Measurements from ENCODE around the gene STARD8.

STARD8 gene

DNA sequence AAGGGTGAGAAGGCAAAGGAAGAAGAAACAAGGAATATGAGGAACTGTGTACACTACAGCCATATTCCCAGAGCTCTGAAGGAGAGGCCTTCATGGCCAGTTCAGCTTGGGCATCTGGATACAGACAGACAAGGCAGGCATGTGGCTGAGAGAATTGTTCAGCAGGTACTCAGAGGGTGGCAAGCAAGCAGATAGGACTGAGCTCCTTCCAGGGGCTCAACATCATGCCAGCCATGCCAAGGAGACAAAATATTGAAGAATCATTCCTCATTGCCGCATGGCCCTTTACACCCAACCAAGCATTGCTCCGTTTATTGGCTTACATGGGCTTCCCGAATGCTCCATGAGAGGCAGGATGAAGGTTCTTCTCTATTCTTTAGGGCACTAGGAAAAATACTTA is 102.8 kb downstream of the STARD8 start:
- no peak for DNase-seq (ENCODE audit: low read depth)
- TF ChIP-seq, protein P1, sequence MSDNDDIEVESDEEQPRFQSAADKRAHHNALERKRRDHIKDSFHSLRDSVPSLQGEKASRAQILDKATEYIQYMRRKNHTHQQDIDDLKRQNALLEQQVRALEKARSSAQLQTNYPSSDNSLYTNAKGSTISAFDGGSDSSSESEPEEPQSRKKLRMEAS (IDR thresholded peaks at IDR 0.05; ENCODE audit: low read depth, low read length), result no peak
- TF ChIP-seq POLR2A (IDR thresholded peaks at IDR 0.05; ENCODE audit: extremely low read depth, insufficient read length) (no peak), MYC (IDR thresholded peaks at IDR 0.05; ENCODE audit: low read depth, low read length) (no peak)
- TF ChIP-seq, protein P2, sequence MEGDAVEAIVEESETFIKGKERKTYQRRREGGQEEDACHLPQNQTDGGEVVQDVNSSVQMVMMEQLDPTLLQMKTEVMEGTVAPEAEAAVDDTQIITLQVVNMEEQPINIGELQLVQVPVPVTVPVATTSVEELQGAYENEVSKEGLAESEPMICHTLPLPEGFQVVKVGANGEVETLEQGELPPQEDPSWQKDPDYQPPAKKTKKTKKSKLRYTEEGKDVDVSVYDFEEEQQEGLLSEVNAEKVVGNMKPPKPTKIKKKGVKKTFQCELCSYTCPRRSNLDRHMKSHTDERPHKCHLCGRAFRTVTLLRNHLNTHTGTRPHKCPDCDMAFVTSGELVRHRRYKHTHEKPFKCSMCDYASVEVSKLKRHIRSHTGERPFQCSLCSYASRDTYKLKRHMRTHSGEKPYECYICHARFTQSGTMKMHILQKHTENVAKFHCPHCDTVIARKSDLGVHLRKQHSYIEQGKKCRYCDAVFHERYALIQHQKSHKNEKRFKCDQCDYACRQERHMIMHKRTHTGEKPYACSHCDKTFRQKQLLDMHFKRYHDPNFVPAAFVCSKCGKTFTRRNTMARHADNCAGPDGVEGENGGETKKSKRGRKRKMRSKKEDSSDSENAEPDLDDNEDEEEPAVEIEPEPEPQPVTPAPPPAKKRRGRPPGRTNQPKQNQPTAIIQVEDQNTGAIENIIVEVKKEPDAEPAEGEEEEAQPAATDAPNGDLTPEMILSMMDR (IDR thresholded peaks at IDR 0.05; ENCODE audit: low read depth, low read length), result no peak
- no peak overlapping the region for H3K4me3 ChIP-seq (ENCODE audit: low read depth, low read length)

DNA sequence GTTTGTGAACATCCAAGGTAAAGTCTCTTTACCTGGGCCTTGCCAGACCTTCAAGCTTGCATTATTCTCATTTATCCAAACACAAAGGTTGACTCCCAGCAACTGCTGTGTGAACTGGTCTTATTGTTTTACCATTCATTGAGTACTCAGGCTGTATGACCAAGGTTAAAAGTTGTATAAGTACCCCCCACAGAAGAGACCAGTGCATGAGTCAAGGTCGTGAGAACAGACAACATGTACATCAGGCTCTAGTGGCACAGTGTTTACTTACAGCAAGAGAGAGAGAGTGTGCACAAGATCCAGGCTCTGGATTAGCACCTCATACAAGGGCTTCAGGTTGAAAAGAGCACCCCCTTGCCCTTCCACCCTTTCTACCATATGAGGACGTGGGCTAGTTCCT is 103.9 kb downstream of the STARD8 start:
- no peak overlapping the region for H3K4me3 ChIP-seq (ENCODE audit: low read depth, low read length)
- TF ChIP-seq, protein P2 (IDR thresholded peaks at IDR 0.05; ENCODE audit: low read depth, low read length), result no peak
- TF ChIP-seq POLR2A (IDR thresholded peaks at IDR 0.05; ENCODE audit: extremely low read depth, insufficient read length), result no peak
- TF ChIP-seq, protein P1 (IDR thresholded peaks at IDR 0.05; ENCODE audit: low read depth, low read length), result no peak
- no peak for TF ChIP-seq MYC (IDR thresholded peaks at IDR 0.05; ENCODE audit: low read depth, low read length)
- no peak for DNase-seq (ENCODE audit: low read depth)

DNA sequence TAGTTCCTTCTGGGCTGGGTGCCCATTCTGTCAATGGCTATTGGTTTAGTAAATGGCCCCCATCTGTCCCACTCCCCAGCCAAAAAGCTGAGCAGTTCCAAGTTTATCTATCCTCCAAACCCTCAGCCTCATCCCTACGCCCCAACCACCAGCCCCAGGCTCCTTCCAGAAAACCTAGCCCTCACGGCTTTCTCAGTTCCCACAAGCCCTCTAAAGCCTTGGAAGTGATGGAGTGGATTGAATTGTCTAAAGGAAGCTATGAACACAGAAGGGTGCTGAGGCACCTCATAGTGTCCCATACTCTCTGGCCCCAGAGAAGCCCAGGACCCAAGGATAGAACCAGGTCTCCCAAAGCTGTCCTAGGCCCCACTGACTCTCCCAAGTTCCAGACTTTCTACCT is 105.8 kb downstream of the STARD8 start:
- no peak overlapping the region for H3K4me3 ChIP-seq (ENCODE audit: low read depth, low read length)
- TF ChIP-seq, protein P2 (IDR thresholded peaks at IDR 0.05; ENCODE audit: low read depth, low read length), result no peak
- TF ChIP-seq POLR2A (IDR thresholded peaks at IDR 0.05; ENCODE audit: extremely low read depth, insufficient read length) (no peak), MYC (IDR thresholded peaks at IDR 0.05; ENCODE audit: low read depth, low read length) (no peak)
- TF ChIP-seq, protein P1 (IDR thresholded peaks at IDR 0.05; ENCODE audit: low read depth, low read length), result no peak
- DNase-seq (ENCODE audit: low read depth), result no peak

DNA sequence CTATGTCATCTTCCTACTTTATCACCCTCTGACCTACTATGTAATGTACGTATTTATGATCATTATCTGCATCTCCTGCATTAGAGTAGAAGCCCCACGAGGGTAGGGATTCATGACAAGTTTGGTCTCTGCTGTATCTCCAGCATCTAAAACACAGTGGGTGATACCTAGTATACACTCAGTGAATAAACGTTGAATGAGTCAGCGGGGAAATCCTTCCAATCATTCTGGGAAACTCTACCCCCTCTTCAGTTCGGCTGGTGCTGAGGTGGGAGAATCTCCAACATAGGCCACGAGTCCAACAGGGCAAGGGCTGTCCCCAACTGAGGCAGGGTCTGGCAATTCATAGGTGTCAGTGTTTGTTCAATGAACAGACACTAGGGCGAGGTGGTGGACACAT is 106.9 kb downstream of the STARD8 start:
- H3K4me3 ChIP-seq (ENCODE audit: low read depth, low read length), result no peak overlapping the region
- TF ChIP-seq, protein P2 (IDR thresholded peaks at IDR 0.05; ENCODE audit: low read depth, low read length), result no peak
- TF ChIP-seq MYC (IDR thresholded peaks at IDR 0.05; ENCODE audit: low read depth, low read length), result no peak

DNA sequence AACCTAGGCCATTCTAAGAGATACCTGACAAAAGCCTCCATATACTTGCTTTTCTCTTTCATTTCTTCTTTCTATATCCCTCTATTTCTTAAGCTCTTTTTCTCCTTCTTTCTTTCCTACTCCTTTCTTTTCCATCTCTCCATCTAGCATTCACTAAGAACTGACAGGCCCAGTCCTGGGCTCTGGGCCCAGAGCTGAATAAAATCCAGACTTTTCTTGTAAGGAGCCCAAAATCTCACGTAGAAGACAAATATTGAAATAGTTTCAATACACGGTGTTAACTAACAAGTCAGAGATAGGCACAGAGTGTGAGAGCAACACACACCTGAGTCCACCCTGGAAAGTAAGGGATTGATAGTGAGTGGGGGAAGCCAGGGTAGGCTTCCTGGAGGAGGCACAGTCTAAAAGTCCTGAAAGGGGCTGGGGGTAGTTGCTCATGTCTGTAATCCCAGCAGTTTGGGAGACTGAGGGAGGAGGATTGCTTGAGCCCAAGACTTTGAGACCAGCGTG is 108.2 kb downstream of the STARD8 start:
- TF ChIP-seq MYC (IDR thresholded peaks at IDR 0.05; ENCODE audit: low read depth, low read length) (no peak), POLR2A (IDR thresholded peaks at IDR 0.05; ENCODE audit: extremely low read depth, insufficient read length) (no peak)
- TF ChIP-seq, protein P1 (IDR thresholded peaks at IDR 0.05; ENCODE audit: low read depth, low read length), result no peak
- TF ChIP-seq, protein P2 (IDR thresholded peaks at IDR 0.05; ENCODE audit: low read depth, low read length), result no peak
- no peak for DNase-seq (ENCODE audit: low read depth)
- H3K4me3 ChIP-seq (ENCODE audit: low read depth, low read length), result no peak overlapping the region

More for the DNA sequence above, 106.9 kb downstream of the STARD8 start:
- no peak for DNase-seq (ENCODE audit: low read depth)

DNA sequence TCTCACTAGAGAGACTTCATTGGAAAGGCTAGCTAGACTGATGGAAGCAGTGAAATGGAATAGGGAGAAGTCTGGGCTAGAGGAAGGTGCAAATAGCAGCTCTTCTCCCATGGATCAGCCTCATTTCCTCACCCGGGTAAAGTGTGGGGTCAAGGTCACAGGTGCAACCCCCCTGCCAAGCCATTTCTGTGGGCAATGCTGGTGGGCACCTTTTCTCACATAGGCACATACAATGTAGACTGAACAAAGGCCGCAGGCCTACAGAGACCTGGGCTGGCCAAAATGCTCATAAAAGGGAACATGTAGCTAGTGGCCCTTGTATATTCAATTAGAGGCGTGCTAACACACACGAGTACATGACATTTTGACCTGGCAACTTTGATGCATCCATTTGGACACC is 109.9 kb downstream of the STARD8 start:
- no peak for DNase-seq (ENCODE audit: low read depth)
- H3K4me3 ChIP-seq (ENCODE audit: low read depth, low read length), result no peak overlapping the region
- TF ChIP-seq, protein P1 (IDR thresholded peaks at IDR 0.05; ENCODE audit: low read depth, low read length), result no peak
- TF ChIP-seq, protein P2 (IDR thresholded peaks at IDR 0.05; ENCODE audit: low read depth, low read length), result no peak
- TF ChIP-seq MYC (IDR thresholded peaks at IDR 0.05; ENCODE audit: low read depth, low read length) (no peak), POLR2A (IDR thresholded peaks at IDR 0.05; ENCODE audit: extremely low read depth, insufficient read length) (no peak)
